Endothelial cell (in vitro differentiated cells): ENCODE results near the gene FIS1. TPM values are rescaled to one million over a fixed set of nuclear protein-coding genes. Genes with fewer than 3 reads are reported as not detected.
"Not testable (repeated sequence)": the region's sequence is repeated elsewhere in the genome, so short reads cannot be mapped to it uniquely, and the experiment has no call there.

Experiments used
- DNase-seq: peaks from one replicate; pipeline ENCODE4 v3.0.0; 2021; ENCODE audit warnings: low spot score
- H3K27ac Mint-ChIP-seq: one replicate; pipeline ENCODE4 v1.8.0; 2021; ENCODE audit warnings: mixed read lengths, inconsistent platforms; ENCODE audit not compliant: unreplicated experiment
- H3K27me3 Mint-ChIP-seq: one replicate; pipeline ENCODE4 v1.8.0; 2021; ENCODE audit warnings: mild to moderate bottlenecking, moderate library complexity, mixed read lengths, inconsistent platforms; ENCODE audit not compliant: unreplicated experiment
- H3K36me3 Mint-ChIP-seq: one replicate; pipeline ENCODE4 v1.8.0; 2021; ENCODE audit warnings: mild to moderate bottlenecking, low read depth, mixed read lengths, inconsistent platforms; ENCODE audit not compliant: unreplicated experiment
- H3K4me1 Mint-ChIP-seq: one replicate; pipeline ENCODE4 v1.8.0; 2021; ENCODE audit warnings: mild to moderate bottlenecking, mixed read lengths, inconsistent platforms; ENCODE audit not compliant: unreplicated experiment
- H3K4me3 Mint-ChIP-seq: one replicate; pipeline ENCODE4 v1.8.0; 2021; ENCODE audit warnings: mild to moderate bottlenecking, mixed read lengths, inconsistent platforms; ENCODE audit not compliant: unreplicated experiment
- H3K9me3 Mint-ChIP-seq: one replicate; pipeline ENCODE4 v1.8.0; 2021; ENCODE audit warnings: mixed read lengths, inconsistent platforms; ENCODE audit not compliant: unreplicated experiment
- total RNA-seq: library from RNA; stranded (reverse); fragmentation: NEBNext Ultra II Directional; extraction: Animal tissue kit (Norgen Biotek cat#: 25700); gene quantifications from one replicate; pipeline ENCODE4 v1.2.1, GENCODE V29; 2021; ENCODE audit not compliant: unreplicated experiment
- TF ChIP-seq, protein P1 (sequence below): fragments of 200-600 bp; sonication (generic); IDR thresholded peaks from one replicate; pipeline ENCODE4 v1.5.0; 2021; ENCODE audit warnings: antibody characterized with exemption; ENCODE audit not compliant: unreplicated experiment

FIS1 gene
- total RNA-seq, 1 donor from 2014 or later: 150 TPM

DNA sequence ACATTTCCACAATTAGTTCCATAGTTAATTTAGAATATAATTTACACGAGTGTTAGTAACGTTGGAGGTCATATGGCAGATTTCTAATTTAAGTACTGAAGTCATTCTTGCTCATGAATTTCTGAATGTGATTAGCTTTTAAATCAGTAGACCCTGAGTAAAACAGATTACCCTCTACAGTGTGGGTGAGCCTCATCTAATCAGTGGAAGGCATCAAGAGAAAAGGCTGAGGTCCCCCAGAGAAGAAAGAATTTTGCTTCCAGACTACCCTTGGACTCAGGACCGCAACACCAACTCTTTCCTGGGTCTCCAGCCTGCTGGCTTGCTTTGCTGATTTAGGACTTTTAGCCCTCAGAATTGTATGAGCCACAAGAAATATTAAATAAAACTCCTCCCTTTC, 43.6 kb upstream of the FIS1 start:
- TF ChIP-seq, protein P1, sequence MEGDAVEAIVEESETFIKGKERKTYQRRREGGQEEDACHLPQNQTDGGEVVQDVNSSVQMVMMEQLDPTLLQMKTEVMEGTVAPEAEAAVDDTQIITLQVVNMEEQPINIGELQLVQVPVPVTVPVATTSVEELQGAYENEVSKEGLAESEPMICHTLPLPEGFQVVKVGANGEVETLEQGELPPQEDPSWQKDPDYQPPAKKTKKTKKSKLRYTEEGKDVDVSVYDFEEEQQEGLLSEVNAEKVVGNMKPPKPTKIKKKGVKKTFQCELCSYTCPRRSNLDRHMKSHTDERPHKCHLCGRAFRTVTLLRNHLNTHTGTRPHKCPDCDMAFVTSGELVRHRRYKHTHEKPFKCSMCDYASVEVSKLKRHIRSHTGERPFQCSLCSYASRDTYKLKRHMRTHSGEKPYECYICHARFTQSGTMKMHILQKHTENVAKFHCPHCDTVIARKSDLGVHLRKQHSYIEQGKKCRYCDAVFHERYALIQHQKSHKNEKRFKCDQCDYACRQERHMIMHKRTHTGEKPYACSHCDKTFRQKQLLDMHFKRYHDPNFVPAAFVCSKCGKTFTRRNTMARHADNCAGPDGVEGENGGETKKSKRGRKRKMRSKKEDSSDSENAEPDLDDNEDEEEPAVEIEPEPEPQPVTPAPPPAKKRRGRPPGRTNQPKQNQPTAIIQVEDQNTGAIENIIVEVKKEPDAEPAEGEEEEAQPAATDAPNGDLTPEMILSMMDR: no peak
- H3K36me3 Mint-ChIP-seq: no peaks in the 10 kb centered on the region
- no peak overlapping the region for H3K27ac Mint-ChIP-seq
- H3K27me3 Mint-ChIP-seq: peaks cover 4% of the 10 kb centered on the region
- no peak for DNase-seq
- H3K4me3 Mint-ChIP-seq: no peak overlapping the region
- H3K9me3 Mint-ChIP-seq: no peaks in the 10 kb centered on the region
- H3K4me1 Mint-ChIP-seq: peaks cover 3% of the 10 kb centered on the region

DNA sequence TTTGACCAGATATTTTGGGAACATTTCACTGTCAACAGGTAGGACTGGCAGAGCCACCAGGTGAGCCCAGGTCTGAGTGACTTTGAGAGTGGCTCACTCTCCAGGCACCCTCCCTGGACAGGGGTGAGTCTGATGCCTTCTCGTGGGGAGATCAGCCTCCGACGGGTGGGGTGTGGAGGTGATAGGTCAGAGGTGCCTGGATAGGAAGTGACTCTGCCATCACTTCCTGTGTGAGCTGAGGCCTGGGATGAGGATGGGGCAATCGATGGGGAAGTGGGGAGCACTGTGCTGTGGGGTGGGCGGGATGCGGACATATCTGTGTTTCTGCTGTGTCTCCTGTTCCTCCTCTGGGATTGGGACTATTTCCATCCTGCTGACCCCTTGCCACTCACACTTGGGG, 42.2 kb upstream of the FIS1 start:
- Mint-ChIP-seq H3K9me3 (no peaks in the 10 kb centered on the region), H3K27ac (no peak overlapping the region), H3K4me3 (no peak overlapping the region), H3K36me3 (no peaks in the 10 kb centered on the region), H3K27me3 (peaks cover 4% of the 10 kb centered on the region), H3K4me1 (no peaks in the 10 kb centered on the region)
- TF ChIP-seq, protein P1: no peak
- no peak for DNase-seq

DNA sequence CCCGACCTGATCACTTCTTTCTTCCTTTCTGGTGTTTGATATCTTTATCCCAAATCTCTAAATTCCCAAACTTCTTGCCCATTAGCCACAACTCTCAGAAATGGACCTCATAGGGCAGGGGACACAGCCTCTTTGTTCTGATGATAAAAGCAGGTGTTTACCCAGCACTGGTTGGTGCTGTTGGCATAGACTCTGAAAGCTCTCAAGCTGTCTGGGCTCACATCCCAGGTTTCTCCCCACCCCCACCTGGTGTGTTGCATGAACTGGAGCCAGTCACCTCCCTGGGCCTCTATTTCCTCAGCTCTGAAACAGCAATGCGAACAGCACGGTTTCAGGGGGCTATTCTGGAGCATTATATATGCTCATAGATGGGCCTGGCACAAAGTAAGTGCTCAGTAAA, 41.0 kb upstream of the FIS1 start:
- not testable (repeated sequence) for H3K36me3 Mint-ChIP-seq, H3K4me3 Mint-ChIP-seq, H3K4me1 Mint-ChIP-seq, DNase-seq, H3K27ac Mint-ChIP-seq, H3K9me3 Mint-ChIP-seq, H3K27me3 Mint-ChIP-seq

GRCh38 chr7:101285171-101285570, 40.3 kb upstream of the FIS1 start:
- H3K27me3 Mint-ChIP-seq: peaks cover 4% of the 10 kb centered on the region
- H3K4me1 Mint-ChIP-seq: no peaks in the 10 kb centered on the region
- no peak for DNase-seq
- H3K27ac Mint-ChIP-seq: no peak overlapping the region
- no peak overlapping the region for H3K4me3 Mint-ChIP-seq
- H3K9me3 Mint-ChIP-seq: no peaks in the 10 kb centered on the region
- TF ChIP-seq, protein P1: no peak
- H3K36me3 Mint-ChIP-seq: no peaks in the 10 kb centered on the region

GRCh38 chr7:101280912-101281311, 36.0 kb upstream of the FIS1 start:
- H3K27me3 Mint-ChIP-seq, DNase-seq, H3K9me3 Mint-ChIP-seq, H3K4me1 Mint-ChIP-seq, H3K4me3 Mint-ChIP-seq, H3K27ac Mint-ChIP-seq, H3K36me3 Mint-ChIP-seq: not testable (repeated sequence)

GRCh38 chr7:101278461-101279292, 33.8 kb upstream of the FIS1 start:
- no peak for DNase-seq
- no peaks in the 10 kb centered on the region for H3K4me1 Mint-ChIP-seq
- no peak overlapping the region for H3K4me3 Mint-ChIP-seq
- H3K27ac Mint-ChIP-seq: no peak overlapping the region
- TF ChIP-seq, protein P1: no peak
- H3K36me3 Mint-ChIP-seq: peaks cover 4% of the 10 kb centered on the region
- peaks cover 6% of the 10 kb centered on the region for H3K27me3 Mint-ChIP-seq
- H3K9me3 Mint-ChIP-seq: no peaks in the 10 kb centered on the region
